Astrocyte (in vitro differentiated cells and primary cell): ENCODE results near the gene SAP130.

Experiments
- EZH2 ChIP-seq: IDR thresholded peaks from 2 replicates; pipeline ENCODE4 v1.6.1; 2012; ENCODE audit warnings: mild to moderate bottlenecking, low read length, inconsistent platforms; ENCODE audit not compliant: insufficient read depth
- TF ChIP-seq, protein P1 (sequence below): IDR thresholded peaks from 2 replicates; pipeline ENCODE4 v1.5.1; 2011; ENCODE audit warnings: low read depth, mild to moderate bottlenecking, inconsistent platforms, low read length, moderate library complexity; ENCODE audit not compliant: insufficient read depth

DNA sequence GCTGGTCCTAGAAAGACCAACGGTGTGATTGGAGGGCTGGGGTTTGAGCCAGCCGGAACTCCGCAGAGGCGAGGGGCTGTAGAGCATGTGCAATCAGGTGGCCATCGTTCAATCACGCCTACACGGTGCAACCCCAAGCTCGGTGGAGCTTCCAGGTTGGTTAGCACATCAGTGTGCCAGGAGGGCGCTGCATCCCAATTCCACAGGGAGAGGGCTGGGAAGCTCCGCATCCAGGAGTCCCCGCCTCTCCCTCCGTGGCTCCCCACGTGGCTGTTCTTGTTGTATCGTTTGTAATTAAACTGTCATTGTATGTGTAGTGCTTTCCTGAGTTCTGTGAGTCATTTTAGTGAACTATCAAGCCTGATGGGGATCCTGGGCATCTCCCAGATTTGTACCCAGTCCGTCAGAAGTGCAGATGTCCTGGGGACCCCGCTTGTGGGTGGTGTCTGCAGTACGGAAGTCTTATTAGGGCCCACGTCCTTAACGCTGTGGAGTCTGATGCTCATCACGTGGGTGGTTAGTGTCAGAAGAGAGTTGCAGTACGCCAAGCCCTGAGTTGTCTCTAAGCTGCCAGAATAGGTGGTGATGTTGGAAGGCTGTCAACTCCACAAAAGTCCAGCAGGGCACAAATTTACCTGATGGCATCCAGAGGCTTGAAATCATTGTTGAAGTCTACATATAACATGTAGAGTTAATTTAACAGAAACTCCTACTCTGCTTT, 121.5 kb downstream of the SAP130 start:
- TF ChIP-seq, protein P1, sequence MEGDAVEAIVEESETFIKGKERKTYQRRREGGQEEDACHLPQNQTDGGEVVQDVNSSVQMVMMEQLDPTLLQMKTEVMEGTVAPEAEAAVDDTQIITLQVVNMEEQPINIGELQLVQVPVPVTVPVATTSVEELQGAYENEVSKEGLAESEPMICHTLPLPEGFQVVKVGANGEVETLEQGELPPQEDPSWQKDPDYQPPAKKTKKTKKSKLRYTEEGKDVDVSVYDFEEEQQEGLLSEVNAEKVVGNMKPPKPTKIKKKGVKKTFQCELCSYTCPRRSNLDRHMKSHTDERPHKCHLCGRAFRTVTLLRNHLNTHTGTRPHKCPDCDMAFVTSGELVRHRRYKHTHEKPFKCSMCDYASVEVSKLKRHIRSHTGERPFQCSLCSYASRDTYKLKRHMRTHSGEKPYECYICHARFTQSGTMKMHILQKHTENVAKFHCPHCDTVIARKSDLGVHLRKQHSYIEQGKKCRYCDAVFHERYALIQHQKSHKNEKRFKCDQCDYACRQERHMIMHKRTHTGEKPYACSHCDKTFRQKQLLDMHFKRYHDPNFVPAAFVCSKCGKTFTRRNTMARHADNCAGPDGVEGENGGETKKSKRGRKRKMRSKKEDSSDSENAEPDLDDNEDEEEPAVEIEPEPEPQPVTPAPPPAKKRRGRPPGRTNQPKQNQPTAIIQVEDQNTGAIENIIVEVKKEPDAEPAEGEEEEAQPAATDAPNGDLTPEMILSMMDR, result no peak
- no peak for TF ChIP-seq EZH2
